ENCODE measurements around the gene HOXC6. TPM values are rescaled to one million over a fixed set of nuclear protein-coding genes. Genes with fewer than 3 reads are reported as not detected.
A peak's percentile ranks its signal among the peaks of the same experiment; 100 is the strongest.

Gene HOXC6
- total RNA-seq: not detected
- total RNA-seq: 0 reads per million in 2 donors

GRCh38 chr12:54028314-54029201 is at the start of gene HOXC6:
Gene HOXC6, plus strand, starts transcription at chr12:54028440. Its CDS starts 82 bp downstream, at chr12:54028522.
- peaks cover 5% of the 10 kb centered on the region for H3K36me3 Mint-ChIP-seq (ENCODE audit: low read depth)
- peaks cover 12% of the 10 kb centered on the region for H3K4me1 Mint-ChIP-seq
- H3K27me3 Mint-ChIP-seq: peaks cover 92% of the 10 kb centered on the region
- H3K27ac Mint-ChIP-seq: peak within 1 kb of the TSS; percentile 19
- H3K4me3 Mint-ChIP-seq: no peak within 1 kb of the TSS
- ATAC-seq (no peak), DNase-seq (no peak)
- H3K9me3 ChIP-seq (ENCODE audit: control insufficient read depth, low read length, poor library complexity, severe bottlenecking): peaks cover 12% of the 10 kb centered on the region

DNA sequence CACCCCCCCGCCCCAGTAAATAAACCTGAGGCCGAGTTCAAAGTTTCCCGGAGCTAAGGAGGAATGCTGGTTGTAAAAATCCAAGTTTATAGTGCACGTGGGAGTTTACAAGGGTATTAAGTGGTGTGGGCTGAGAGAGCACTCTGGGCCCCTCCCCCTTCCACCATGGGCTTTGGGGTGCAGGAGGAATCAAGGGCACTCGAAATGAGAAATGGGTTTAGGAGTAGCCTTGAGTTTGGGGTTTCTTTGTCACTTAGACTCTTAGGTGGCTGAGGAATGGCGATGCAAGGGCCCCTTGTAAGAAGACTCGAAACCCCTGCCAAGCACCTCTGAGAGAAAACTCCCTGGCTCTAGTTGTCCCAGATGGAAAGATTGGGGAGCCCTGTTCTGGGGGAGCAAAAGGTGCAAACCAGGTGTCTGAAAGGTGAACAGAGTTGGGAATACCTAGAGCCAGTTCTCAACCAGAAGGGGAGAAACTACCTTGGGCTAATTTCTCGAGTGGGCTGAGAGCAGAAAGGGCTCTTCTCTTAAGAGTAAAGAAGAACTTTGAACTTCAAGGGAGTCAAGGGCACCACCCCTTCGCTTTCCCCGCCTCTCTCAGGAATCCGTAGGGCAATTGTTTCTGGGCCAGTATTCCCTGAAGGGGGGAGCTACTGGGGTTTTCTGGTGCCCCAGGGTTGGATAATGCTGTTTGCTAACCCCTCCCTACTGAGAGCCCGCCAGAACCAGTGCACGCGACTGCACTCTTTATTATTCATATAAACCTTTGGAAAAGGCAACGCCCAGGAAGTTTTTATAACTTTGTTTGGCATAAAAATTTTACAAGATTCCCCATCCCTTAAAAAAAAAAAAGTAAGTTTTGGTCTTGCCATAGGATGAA is 49.5 kb upstream of the HOXC6 start:
- ATAC-seq (no peak), DNase-seq (no peak)
- no peaks in the 10 kb centered on the region for H3K9me3 ChIP-seq (ENCODE audit: control insufficient read depth, low read length, poor library complexity, severe bottlenecking)
- Mint-ChIP-seq H3K36me3 (ENCODE audit: low read depth) (no peaks in the 10 kb centered on the region), H3K4me3 (no peak overlapping the region), H3K4me1 (peaks cover 12% of the 10 kb centered on the region), H3K27me3 (peaks cover 81% of the 10 kb centered on the region), H3K27ac (no peak overlapping the region)

DNA sequence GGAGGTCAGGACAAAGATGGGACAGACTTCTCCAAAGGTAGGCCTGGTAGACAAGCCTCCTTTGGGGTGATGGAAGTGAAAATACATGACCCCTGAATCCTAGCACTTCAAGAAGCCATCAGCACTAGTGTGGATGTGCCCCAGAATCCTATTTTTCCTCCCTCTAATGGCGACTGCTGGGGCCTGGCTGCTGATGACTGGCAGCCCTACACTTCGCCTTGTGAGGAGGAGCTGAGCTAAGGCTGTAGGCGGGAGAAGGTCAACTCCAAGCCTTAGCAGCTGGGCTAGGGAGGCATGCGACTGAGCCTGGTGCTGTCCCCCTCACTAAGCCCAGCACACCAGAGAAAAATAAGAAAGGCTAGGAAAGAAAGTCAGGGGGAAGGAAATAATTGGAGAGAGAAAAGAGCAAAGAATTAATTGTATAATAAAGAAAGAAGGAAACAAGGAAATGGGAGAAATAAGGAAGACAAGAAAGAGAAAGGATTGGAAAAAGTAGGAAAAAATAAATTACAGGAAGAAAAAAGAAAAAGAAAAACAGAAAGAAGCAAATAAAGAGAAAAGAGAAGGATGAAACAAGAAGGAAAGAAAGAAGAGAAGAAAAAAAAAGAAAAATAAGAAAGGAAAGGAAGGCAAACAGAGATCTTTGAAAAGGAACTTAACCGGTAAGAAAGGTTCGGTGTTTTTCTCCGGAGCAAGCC is 48.0 kb upstream of the HOXC6 start:
- no peaks in the 10 kb centered on the region for H3K36me3 Mint-ChIP-seq (ENCODE audit: low read depth)
- no peak overlapping the region for H3K4me3 Mint-ChIP-seq
- H3K27me3 Mint-ChIP-seq: peaks cover 88% of the 10 kb centered on the region
- DNase-seq (no peak), ATAC-seq (no peak)
- H3K9me3 ChIP-seq (ENCODE audit: control insufficient read depth, low read length, poor library complexity, severe bottlenecking): no peaks in the 10 kb centered on the region
- peak overlapping the region; percentile 16 for H3K27ac Mint-ChIP-seq
- peaks cover 16% of the 10 kb centered on the region for H3K4me1 Mint-ChIP-seq

- Mint-ChIP-seq H3K4me3 (no peak overlapping the region), H3K4me1 (peaks cover 21% of the 10 kb centered on the region), H3K27me3 (peaks cover 87% of the 10 kb centered on the region), H3K27ac (peak overlapping the region; percentile 16), H3K36me3 (ENCODE audit: low read depth) (no peaks in the 10 kb centered on the region)
- ATAC-seq (no peak), DNase-seq (no peak)
- H3K9me3 ChIP-seq (ENCODE audit: control insufficient read depth, low read length, poor library complexity, severe bottlenecking): no peaks in the 10 kb centered on the region
These were observed 47.3 kb upstream of the HOXC6 start for GRCh38 chr12:53980802-53981496.

DNA sequence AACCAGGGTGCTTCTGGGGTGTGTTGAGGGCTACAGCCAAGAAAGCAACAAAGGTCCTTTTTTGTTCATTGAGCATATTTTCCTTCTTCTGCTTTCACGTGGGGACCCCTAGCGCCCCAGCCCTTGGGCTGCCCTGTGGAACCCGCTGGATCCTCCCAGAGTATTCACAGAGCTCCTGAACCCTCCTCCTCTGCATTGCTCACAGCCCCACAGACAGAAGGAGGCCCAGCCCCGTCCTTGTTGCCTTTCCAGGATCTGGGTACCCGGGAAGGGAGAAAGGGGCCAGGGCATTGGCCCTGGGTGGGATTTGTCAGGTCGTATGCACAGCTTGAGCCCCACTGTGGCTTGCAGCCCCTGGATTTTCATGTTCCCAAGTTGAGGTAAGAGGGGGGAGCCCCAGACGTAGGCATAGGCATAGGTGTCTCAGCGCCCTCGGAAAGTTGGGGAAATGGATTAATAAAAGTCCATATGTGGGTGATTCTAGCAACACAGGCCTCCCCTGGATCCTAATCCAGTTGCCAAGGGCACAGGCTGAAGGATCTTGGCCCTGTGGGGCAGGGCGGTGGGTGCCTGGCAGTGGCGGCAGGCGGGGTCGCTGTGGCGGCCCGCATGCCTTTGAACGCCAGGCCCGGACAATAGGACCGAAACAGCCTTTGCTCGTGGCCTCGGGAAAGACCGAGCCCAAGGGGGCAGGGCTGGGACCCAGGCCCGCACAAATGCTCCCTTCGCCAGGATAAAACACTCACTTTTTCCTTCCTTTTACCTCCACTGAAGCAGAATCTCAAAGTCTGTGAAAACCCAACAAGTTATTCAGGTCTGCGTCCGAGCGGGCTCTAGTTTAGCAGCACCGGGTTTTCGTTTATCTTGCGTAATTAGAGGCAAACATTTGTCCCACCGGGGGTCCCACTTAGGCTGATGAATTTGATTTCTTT is 46.3 kb upstream of the HOXC6 start:
- Mint-ChIP-seq H3K27ac (no peak overlapping the region), H3K36me3 (ENCODE audit: low read depth) (no peaks in the 10 kb centered on the region), H3K4me3 (no peak overlapping the region), H3K27me3 (peaks cover 89% of the 10 kb centered on the region), H3K4me1 (peaks cover 28% of the 10 kb centered on the region)
- DNase-seq: no peak
- no peak for ATAC-seq
- no peaks in the 10 kb centered on the region for H3K9me3 ChIP-seq (ENCODE audit: control insufficient read depth, low read length, poor library complexity, severe bottlenecking)

DNA sequence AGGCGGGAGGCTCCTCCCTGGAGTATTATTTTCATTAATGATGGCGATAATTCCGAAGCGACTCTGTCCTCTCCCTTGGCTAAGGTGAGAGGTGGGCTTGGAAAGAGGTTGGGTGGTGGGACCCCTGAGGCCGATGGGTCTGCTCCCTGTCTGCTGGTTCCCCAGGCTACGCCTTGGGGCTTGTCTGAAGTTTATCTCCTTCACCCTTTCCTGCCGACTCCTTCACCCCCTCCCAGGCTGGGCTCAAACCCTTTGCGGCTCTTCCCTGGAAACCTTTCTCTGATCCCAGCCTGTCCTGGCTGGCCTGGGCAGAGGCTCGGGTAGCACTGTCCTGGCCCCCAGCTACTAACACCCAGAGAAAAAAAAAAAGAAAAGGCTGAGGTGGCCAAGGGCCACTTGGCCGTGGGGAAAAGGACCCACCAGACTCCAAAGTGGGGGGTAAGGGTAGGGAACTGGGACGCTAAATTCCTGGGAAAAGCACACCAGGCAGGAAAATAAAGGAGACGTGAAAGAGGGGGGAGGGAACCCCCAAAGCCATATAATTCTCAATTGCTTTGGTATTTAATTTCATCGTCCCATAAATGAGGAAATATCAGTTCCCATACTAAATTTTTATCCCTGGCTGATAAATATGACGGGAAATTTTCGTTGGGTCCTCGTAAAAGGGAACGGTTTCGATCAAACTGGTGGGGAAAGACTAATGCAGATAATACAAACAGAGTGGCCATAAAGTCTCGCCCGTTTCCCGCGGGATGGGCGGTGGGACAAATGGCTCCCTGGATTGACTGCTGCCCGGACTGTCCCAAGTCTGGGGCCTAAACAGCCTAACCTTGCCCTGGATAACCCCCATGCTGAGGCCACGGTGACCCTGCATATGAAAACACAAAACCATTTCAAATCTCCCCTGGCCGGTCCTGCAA is 45.3 kb upstream of the HOXC6 start:
- H3K27me3 Mint-ChIP-seq: peaks cover 89% of the 10 kb centered on the region
- ATAC-seq (no peak), DNase-seq (no peak)
- H3K27ac Mint-ChIP-seq: peak overlapping the region; percentile 73
- no peaks in the 10 kb centered on the region for H3K9me3 ChIP-seq (ENCODE audit: control insufficient read depth, low read length, poor library complexity, severe bottlenecking)
- peaks cover 28% of the 10 kb centered on the region for H3K4me1 Mint-ChIP-seq
- peak overlapping the region; percentile 33 for H3K4me3 Mint-ChIP-seq
- H3K36me3 Mint-ChIP-seq (ENCODE audit: low read depth): no peaks in the 10 kb centered on the region

DNA sequence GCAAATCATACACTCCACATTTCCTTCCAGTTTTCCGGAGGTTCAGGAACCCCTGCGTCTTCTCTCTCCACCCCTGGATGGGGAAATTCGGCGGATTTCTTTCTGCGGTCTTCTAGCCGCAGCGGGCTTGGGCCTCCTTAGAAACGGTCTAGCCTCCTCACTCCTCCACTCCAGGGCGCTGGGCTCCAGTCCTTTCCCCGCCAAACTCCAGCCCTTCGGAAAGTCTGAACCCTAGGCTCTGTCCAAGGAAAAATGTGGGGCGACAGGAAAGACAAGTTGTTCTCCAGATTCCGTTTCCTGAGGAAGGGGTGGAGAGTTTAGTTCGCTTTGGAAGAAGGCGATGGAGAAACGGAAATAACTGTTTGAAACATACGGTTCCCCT is 44.7 kb upstream of the HOXC6 start:
- DNase-seq (no peak), ATAC-seq (no peak)
- Mint-ChIP-seq H3K27me3 (peaks cover 89% of the 10 kb centered on the region), H3K4me3 (peak overlapping the region; percentile 26), H3K36me3 (ENCODE audit: low read depth) (no peaks in the 10 kb centered on the region), H3K4me1 (peaks cover 29% of the 10 kb centered on the region), H3K27ac (peak overlapping the region; percentile 73)
- H3K9me3 ChIP-seq (ENCODE audit: control insufficient read depth, low read length, poor library complexity, severe bottlenecking): no peaks in the 10 kb centered on the region

DNA sequence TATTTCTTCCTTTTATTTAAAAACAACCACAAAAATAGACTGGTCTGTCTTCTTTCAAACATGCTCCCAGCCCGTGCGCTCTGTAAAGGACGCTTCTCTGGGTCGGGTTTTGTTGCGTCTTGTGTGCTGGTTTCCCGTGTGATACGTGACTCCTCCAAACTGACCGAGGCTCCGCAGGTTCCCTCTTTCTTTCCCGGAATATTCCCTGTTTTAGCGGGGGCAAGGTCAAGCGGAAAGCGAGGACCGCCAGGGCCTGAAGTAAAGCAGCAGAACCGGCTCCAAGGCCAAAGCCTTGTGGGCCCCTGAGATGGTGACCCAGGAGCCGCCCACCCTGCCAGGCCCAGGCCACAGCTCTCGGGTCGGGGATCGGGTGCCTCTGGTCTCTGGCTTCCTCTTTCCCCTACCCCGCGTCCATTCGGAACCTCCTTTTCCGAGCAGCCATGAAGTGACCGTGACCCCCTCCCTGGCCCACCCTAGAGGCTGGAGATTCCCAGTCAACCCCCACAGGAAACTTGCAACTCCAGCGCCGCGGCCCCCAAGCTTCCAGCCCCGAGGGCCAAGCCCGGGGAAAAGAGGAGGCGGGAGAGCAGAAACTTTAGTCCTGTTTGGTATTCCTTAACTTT is 44.2 kb upstream of the HOXC6 start:
- H3K4me1 Mint-ChIP-seq: peaks cover 31% of the 10 kb centered on the region
- H3K4me3 Mint-ChIP-seq: peak overlapping the region; percentile 25
- DNase-seq (no peak), ATAC-seq (no peak)
- peaks cover 90% of the 10 kb centered on the region for H3K27me3 Mint-ChIP-seq
- no peaks in the 10 kb centered on the region for H3K9me3 ChIP-seq (ENCODE audit: control insufficient read depth, low read length, poor library complexity, severe bottlenecking)
- H3K27ac Mint-ChIP-seq: peak overlapping the region; percentile 73
- no peaks in the 10 kb centered on the region for H3K36me3 Mint-ChIP-seq (ENCODE audit: low read depth)

- peak; percentile 47 for ATAC-seq
- H3K4me1 Mint-ChIP-seq: peaks cover 41% of the 10 kb centered on the region
- H3K27ac Mint-ChIP-seq: peak within 1 kb of the TSS; percentile 80
These were observed 43.1 kb upstream of the HOXC6 start, which contains the start of gene HOXC10 for GRCh38 chr12:53984901-53985691. Gene HOXC10, plus strand, starts transcription at chr12:53985146. Its CDS starts 114 bp downstream, at chr12:53985260.

DNA sequence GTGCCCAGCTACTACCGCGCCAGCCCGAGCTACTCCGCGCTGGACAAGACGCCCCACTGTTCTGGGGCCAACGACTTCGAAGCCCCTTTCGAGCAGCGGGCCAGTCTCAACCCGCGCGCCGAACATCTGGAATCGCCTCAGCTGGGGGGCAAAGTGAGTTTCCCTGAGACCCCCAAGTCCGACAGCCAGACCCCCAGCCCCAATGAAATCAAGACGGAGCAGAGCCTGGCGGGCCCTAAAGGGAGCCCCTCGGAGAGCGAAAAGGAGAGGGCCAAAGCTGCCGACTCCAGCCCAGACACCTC is 42.6 kb upstream of the HOXC6 start:
- Mint-ChIP-seq H3K4me3 (peak overlapping the region; percentile 82), H3K4me1 (peaks cover 42% of the 10 kb centered on the region), H3K27ac (peak overlapping the region; percentile 80), H3K27me3 (peaks cover 91% of the 10 kb centered on the region), H3K36me3 (ENCODE audit: low read depth) (peaks cover 4% of the 10 kb centered on the region)
- no peak for ATAC-seq
- H3K9me3 ChIP-seq (ENCODE audit: control insufficient read depth, low read length, poor library complexity, severe bottlenecking): no peaks in the 10 kb centered on the region
- DNase-seq: no peak

More at GRCh38 chr12:53984901-53985691, 43.1 kb upstream of the HOXC6 start, which contains the start of gene HOXC10:
- Mint-ChIP-seq H3K36me3 (ENCODE audit: low read depth) (no peaks in the 10 kb centered on the region), H3K4me3 (peak within 1 kb of the TSS; percentile 82), H3K27me3 (peaks cover 91% of the 10 kb centered on the region)
- DNase-seq: peak in 2 of 3 donors; percentile 44
- no peaks in the 10 kb centered on the region for H3K9me3 ChIP-seq (ENCODE audit: control insufficient read depth, low read length, poor library complexity, severe bottlenecking)

Data from T-helper 17 cell (primary cell).